HepG2 (cell line): ENCODE results near the gene PPCS.

Experiments
- ATF1 ChIP-seq: IDR thresholded peaks from 2 replicates; pipeline ENCODE4 v1.6.1; 2016; ENCODE audit warnings: mild to moderate bottlenecking, control low read depth
- CEBPB ChIP-seq: IDR thresholded peaks from 2 replicates; pipeline ENCODE4 v1.6.1; 2011; ENCODE audit warnings: low read depth, low read length, improper control_type of control experiment, borderline replicate concordance
- CTCF ChIP-seq: sonication (generic); formaldehyde crosslinking; IDR thresholded peaks from 2 replicates; pipeline ENCODE4 v1.5.0; 2020; ENCODE audit warnings: mild to moderate bottlenecking, missing genetic modification reagents, moderate library complexity
- IRF9 ChIP-seq: sonication (generic); formaldehyde crosslinking; IDR thresholded peaks from 2 replicates; pipeline ENCODE4 v1.8.0; 2022; ENCODE audit warnings: missing genetic modification reagents, mild to moderate bottlenecking, borderline replicate concordance
- PHF21A ChIP-seq: sonication (generic); formaldehyde crosslinking; IDR thresholded peaks from 2 replicates; pipeline ENCODE4 v1.5.0; 2020; ENCODE audit warnings: mild to moderate bottlenecking, missing genetic modification reagents
- POLR2A ChIP-seq, 2 experiments: IDR thresholded peaks; 2 replicates each; pipeline ENCODE4 v1.6.1; 2011; ENCODE audit warnings: low read depth in 2 of 2, low read length in 2 of 2, mild to moderate bottlenecking in 1 of 2, moderate library complexity in 1 of 2; ENCODE audit not compliant: insufficient read depth in 1 of 2
- PRDM10 ChIP-seq: sonication (generic); formaldehyde crosslinking; IDR thresholded peaks from 2 replicates; pipeline ENCODE4 v1.4.0; 2020; ENCODE audit warnings: low read depth, missing genetic modification reagents
- SP1 ChIP-seq, 2 experiments: fragments of 450-650 bp in 1 of 2; sonication (generic) in 1 of 2; formaldehyde crosslinking in 1 of 2; IDR thresholded peaks; 2 replicates each; pipeline versions ENCODE4 v1.4.0 to v1.6.1; 2016 to 2020; ENCODE audit warnings: missing genetic modification reagents in 1 of 2
- ZFX ChIP-seq: sonication (generic); formaldehyde crosslinking; IDR thresholded peaks from 2 replicates; pipeline ENCODE4 v1.4.0; 2020; ENCODE audit warnings: mild to moderate bottlenecking, low read depth, missing genetic modification reagents, moderate library complexity
- ZNF274 ChIP-seq: sonication (generic); formaldehyde crosslinking; IDR thresholded peaks from 2 replicates; pipeline ENCODE4 v1.5.1; 2020; ENCODE audit warnings: mild to moderate bottlenecking, missing genetic modification reagents
- TF ChIP-seq, protein P1 (sequence below): sonication (generic); formaldehyde crosslinking; IDR thresholded peaks from 2 replicates; pipeline ENCODE4 v1.5.1; 2020; ENCODE audit warnings: mild to moderate bottlenecking, missing genetic modification reagents, borderline replicate concordance
- TF ChIP-seq, protein P2 (sequence below), 2 experiments: sonication (generic) in 1 of 2; formaldehyde crosslinking in 1 of 2; IDR thresholded peaks; 2 replicates each; pipeline versions ENCODE4 v1.5.1 to v1.6.1; 2011 to 2020; ENCODE audit warnings: borderline replicate concordance in 1 of 2, low read depth in 1 of 2, low read length in 1 of 2, mild to moderate bottlenecking in 1 of 2, missing genetic modification reagents in 1 of 2, moderate library complexity in 1 of 2
- TF ChIP-seq, protein P3 (sequence below), 2 experiments: sonication (generic) in 1 of 2; formaldehyde crosslinking in 1 of 2; IDR thresholded peaks; 2 replicates each; pipeline versions ENCODE4 v1.6.1 to v1.9.0; 2014 to 2022; ENCODE audit warnings: antibody characterized with exemption in 1 of 2, borderline replicate concordance in 1 of 2, inconsistent platforms in 1 of 2, low read depth in 1 of 2, missing genetic modification reagents in 1 of 2

DNA sequence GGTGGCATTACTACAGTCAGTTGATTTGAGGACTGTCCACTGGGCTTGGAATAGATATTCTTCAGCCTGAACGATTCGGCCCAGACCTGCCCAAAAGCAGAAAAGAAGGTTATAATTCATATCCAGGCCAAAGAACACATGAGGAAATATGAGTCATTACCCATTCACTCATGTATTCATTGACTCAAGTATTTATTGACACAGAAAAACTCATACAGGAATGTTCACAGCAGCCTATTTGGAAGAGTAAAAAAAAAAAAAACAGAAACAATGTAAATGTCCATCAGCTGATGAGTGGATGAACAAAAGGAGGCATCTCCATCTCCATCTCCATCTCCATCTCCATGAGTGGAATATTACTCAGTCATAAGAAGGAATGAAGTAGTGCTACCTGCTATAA is 16.4 kb upstream of the PPCS start:
- TF ChIP-seq ZNF274 (CRISPR knock-in tag) (no peak), CTCF (no peak), POLR2A (IDR thresholded peaks at IDR 0.05; ENCODE audit: insufficient read depth in 1 of 2, low read depth in 2 of 2, low read length in 2 of 2) (no peak), PRDM10 (CRISPR knock-in tag) (no peak), ATF1 (CRISPR knock-in tag) (no peak), IRF9 (CRISPR knock-in tag) (no peak), CEBPB (no peak), ZFX (CRISPR knock-in tag) (no peak), PHF21A (CRISPR knock-in tag) (no peak), SP1 (IDR thresholded peaks at IDR 0.05) (no peak), SP1 (CRISPR knock-in tag; IDR thresholded peaks at IDR 0.05) (no peak)
- TF ChIP-seq, protein P1, sequence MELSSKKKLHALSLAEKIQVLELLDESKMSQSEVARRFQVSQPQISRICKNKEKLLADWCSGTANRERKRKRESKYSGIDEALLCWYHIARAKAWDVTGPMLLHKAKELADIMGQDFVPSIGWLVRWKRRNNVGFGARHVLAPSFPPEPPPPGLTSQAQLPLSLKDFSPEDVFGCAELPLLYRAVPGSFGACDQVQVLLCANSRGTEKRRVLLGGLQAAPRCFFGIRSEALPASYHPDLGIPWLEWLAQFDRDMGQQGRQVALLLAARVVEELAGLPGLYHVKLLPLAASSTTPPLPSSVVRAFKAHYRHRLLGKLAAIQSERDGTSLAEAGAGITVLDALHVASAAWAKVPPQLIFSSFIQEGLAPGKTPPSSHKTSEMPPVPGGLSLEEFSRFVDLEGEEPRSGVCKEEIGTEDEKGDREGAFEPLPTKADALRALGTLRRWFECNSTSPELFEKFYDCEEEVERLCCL (CRISPR knock-in tag) = no peak
- TF ChIP-seq, protein P2, sequence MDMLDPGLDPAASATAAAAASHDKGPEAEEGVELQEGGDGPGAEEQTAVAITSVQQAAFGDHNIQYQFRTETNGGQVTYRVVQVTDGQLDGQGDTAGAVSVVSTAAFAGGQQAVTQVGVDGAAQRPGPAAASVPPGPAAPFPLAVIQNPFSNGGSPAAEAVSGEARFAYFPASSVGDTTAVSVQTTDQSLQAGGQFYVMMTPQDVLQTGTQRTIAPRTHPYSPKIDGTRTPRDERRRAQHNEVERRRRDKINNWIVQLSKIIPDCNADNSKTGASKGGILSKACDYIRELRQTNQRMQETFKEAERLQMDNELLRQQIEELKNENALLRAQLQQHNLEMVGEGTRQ (IDR thresholded peaks at IDR 0.05; ENCODE audit: low read depth, low read length) = no peak
- TF ChIP-seq, protein P2 (CRISPR knock-in tag; IDR thresholded peaks at IDR 0.05; ENCODE audit: borderline replicate concordance) = no peak
- TF ChIP-seq, protein P3, sequence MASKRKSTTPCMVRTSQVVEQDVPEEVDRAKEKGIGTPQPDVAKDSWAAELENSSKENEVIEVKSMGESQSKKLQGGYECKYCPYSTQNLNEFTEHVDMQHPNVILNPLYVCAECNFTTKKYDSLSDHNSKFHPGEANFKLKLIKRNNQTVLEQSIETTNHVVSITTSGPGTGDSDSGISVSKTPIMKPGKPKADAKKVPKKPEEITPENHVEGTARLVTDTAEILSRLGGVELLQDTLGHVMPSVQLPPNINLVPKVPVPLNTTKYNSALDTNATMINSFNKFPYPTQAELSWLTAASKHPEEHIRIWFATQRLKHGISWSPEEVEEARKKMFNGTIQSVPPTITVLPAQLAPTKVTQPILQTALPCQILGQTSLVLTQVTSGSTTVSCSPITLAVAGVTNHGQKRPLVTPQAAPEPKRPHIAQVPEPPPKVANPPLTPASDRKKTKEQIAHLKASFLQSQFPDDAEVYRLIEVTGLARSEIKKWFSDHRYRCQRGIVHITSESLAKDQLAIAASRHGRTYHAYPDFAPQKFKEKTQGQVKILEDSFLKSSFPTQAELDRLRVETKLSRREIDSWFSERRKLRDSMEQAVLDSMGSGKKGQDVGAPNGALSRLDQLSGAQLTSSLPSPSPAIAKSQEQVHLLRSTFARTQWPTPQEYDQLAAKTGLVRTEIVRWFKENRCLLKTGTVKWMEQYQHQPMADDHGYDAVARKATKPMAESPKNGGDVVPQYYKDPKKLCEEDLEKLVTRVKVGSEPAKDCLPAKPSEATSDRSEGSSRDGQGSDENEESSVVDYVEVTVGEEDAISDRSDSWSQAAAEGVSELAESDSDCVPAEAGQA (IDR thresholded peaks at IDR 0.05; ENCODE audit: low read depth) = no peak
- TF ChIP-seq, protein P3 (CRISPR knock-in tag; IDR thresholded peaks at IDR 0.05; ENCODE audit: borderline replicate concordance) = no peak
